Endothelial cell of umbilical vein (primary cell): ENCODE data around the gene ABTB1. TPM values are rescaled to one million over a fixed set of nuclear protein-coding genes. Genes with fewer than 3 reads are reported as not detected.

Source experiments
- BruUV-seq: library from RNA; stranded (reverse); fragments of 400-500 nt; replicated peaks from 2 replicates; lab custom pipeline; 2021; lab: Mats Ljungman, UMichigan
- CTCF ChIA-PET: fragments of 300-600, 350-600 bp; sonication (Branson Sonifier 250); formaldehyde crosslinking; loops from one replicate; lab custom pipeline; 2021; ENCODE audit warnings: antibody characterized with exemption, inconsistent platforms; lab: Charles Lee
- POLR2A ChIA-PET: fragments of 300-600, 350-600 bp; sonication (Branson Sonifier 250); formaldehyde crosslinking; loops from one replicate; lab custom pipeline; 2021; ENCODE audit warnings: antibody characterized with exemption, inconsistent platforms; lab: Charles Lee
- DNase-seq: peaks from one replicate; pipeline ENCODE4 v3.0.0-alpha.2; 2011; ENCODE audit warnings: low read depth, low spot score
- FAIRE-seq: peaks from 2 replicates; lab custom pipeline; 2011; peaks lifted over from hg19 to GRCh38; lab: Jason Lieb, UNC
- H2AFZ ChIP-seq: 2 replicates; pipeline ENCODE4 v1.6.0; 2012; ENCODE audit warnings: low read depth, low read length, control low read depth, inconsistent platforms
- H3K27ac ChIP-seq: 2 replicates; pipeline ENCODE4 v1.5.1; 2011; ENCODE audit warnings: low read depth, mild to moderate bottlenecking, control low read depth, low read length, moderate library complexity; ENCODE audit not compliant: insufficient read depth
- H3K27me3 ChIP-seq, 2 experiments: 2 replicates each; pipeline versions ENCODE4 v1.6.0 to v1.6.1; 2011; ENCODE audit warnings: low read length in 2 of 2, mixed read lengths in 1 of 2; ENCODE audit not compliant: control insufficient read depth in 2 of 2, insufficient read depth in 2 of 2
- H3K36me3 ChIP-seq, 2 experiments: 2 replicates in 1 of 2; 3 replicates in 1 of 2; pipeline ENCODE4 v1.5.1; 2011; ENCODE audit warnings: low read length in 2 of 2, mild to moderate bottlenecking in 1 of 2, moderate library complexity in 1 of 2; ENCODE audit not compliant: control insufficient read depth in 2 of 2, insufficient read depth in 2 of 2; ENCODE audit errors: extremely low read depth in 1 of 2
- H3K4me1 ChIP-seq: 3 replicates; pipeline ENCODE4 v1.5.1; 2011; ENCODE audit warnings: mild to moderate bottlenecking, low read length; ENCODE audit not compliant: control insufficient read depth, insufficient read depth; ENCODE audit errors: extremely low read depth
- H3K4me2 ChIP-seq: 2 replicates; pipeline ENCODE4 v1.6.1; 2011; ENCODE audit warnings: low read length, control low read depth, mixed read lengths; ENCODE audit not compliant: insufficient read depth
- H3K4me3 ChIP-seq, 3 experiments: fragments of 200-600 bp in 1 of 3; sonication (generic), shearing (Covaris generic) in 1 of 3; replicated peaks in 1 of 3; 2 replicates each; pipeline ENCODE4 v1.5.1; 2011 to 2016; ENCODE audit warnings: control low read depth in 3 of 3, low read length in 3 of 3, mild to moderate bottlenecking in 2 of 3, inconsistent platforms in 1 of 3, low read depth in 1 of 3, moderate library complexity in 1 of 3; ENCODE audit not compliant: insufficient read depth in 1 of 3
- H3K79me2 ChIP-seq: 2 replicates; pipeline ENCODE4 v1.6.0; 2012; ENCODE audit warnings: low read length, inconsistent platforms; ENCODE audit not compliant: control insufficient read depth, insufficient read depth
- H3K9ac ChIP-seq: replicated peaks from 2 replicates; pipeline ENCODE3; 2011; ENCODE audit warnings: low read length, control low read depth; ENCODE audit not compliant: insufficient read depth; ENCODE audit errors: extremely low read depth
- H3K9me1 ChIP-seq: replicated peaks from 3 replicates; pipeline ENCODE4 v1.6.0; 2011; ENCODE audit warnings: mild to moderate bottlenecking, low read length; ENCODE audit not compliant: control insufficient read depth, insufficient read depth; ENCODE audit errors: extremely low read depth
- H3K9me3 ChIP-seq: replicated peaks from 2 replicates; pipeline ENCODE4 v1.5.1; 2012; ENCODE audit warnings: low read length, inconsistent platforms; ENCODE audit not compliant: control insufficient read depth, insufficient read depth
- H4K20me1 ChIP-seq: replicated peaks from 2 replicates; pipeline ENCODE3; 2011; ENCODE audit warnings: mild to moderate bottlenecking, low read length; ENCODE audit not compliant: control insufficient read depth, insufficient read depth; ENCODE audit errors: extremely low read depth
- EZH2 ChIP-seq: IDR thresholded peaks from 2 replicates; pipeline ENCODE4 v1.6.1; 2012; ENCODE audit warnings: borderline replicate concordance, low read depth, mild to moderate bottlenecking, moderate library complexity, low read length, inconsistent platforms; ENCODE audit not compliant: severe bottlenecking
- FOS ChIP-seq: IDR thresholded peaks from 2 replicates; pipeline ENCODE4 v1.6.1; 2011; ENCODE audit warnings: mild to moderate bottlenecking, low read length, moderate library complexity, borderline replicate concordance; ENCODE audit not compliant: insufficient read depth
- GATA2 ChIP-seq: IDR thresholded peaks from 2 replicates; pipeline ENCODE4 v1.7.0; 2011; ENCODE audit warnings: low read depth, mild to moderate bottlenecking, moderate library complexity, mixed read lengths, low read length; ENCODE audit not compliant: insufficient read length, insufficient read depth
- MYC ChIP-seq: IDR thresholded peaks from one replicate; pipeline ENCODE4 v1.6.1; 2011; ENCODE audit warnings: mild to moderate bottlenecking, low read depth, low read length
- POLR2AphosphoS5 ChIP-seq: IDR thresholded peaks from 2 replicates; pipeline ENCODE4 v1.6.1; 2012; ENCODE audit warnings: low read depth, mild to moderate bottlenecking, control low read depth, low read length, moderate library complexity; ENCODE audit not compliant: insufficient read depth
- dilution Hi-C: fragments of 300-500 bp; cut with MboI; formaldehyde crosslinking; loops from one replicate; pipeline ENCODE4 v1.15.0; 2019; ENCODE audit warnings: low sequenced_read_pairs; ENCODE audit not compliant: extremely low pct_ligation_motif_present
- intact Hi-C: fragments of 100-400 bp; cut with micrococcal nuclease; formaldehyde crosslinking; loops from one replicate; pipeline ENCODE4 v1.10.0; 2022
- polyA plus RNA-seq, 4 experiments: library from polyadenylated mRNA; depleted of rRNA in 3 of 4; stranded (reverse) in 3 of 4; unstranded in 1 of 4; fragments of >200 nt; gene quantifications; 2 replicates each; pipeline versions ENCODE4 v1.2.1 to v1.2.3, GENCODE V29; 2011 to 2012; ENCODE audit warnings: missing spikeins in 1 of 4
- total RNA-seq: library from RNA; stranded (reverse); gene quantifications from 2 replicates; pipeline ENCODE4 v1.2.3, GENCODE V29; 2021
- TF ChIP-seq, protein P1 (sequence below): IDR thresholded peaks from 2 replicates; pipeline ENCODE4 v1.6.1; 2011; ENCODE audit not compliant: insufficient read depth, insufficient read length
- TF ChIP-seq, protein P2 (sequence below), 2 donors: IDR thresholded peaks; 1 replicate in 1 of 2; 2 replicates in 1 of 2; pipeline ENCODE4 v1.5.1; 2011; ENCODE audit warnings: low read length in 2 of 2, mild to moderate bottlenecking in 2 of 2, moderate library complexity in 2 of 2, control low read depth in 1 of 2, inconsistent platforms in 1 of 2, low read depth in 1 of 2; ENCODE audit not compliant: insufficient read depth in 1 of 2; ENCODE audit errors: extremely low read depth in 1 of 2

ABTB1 gene
- total and polyA plus RNA-seq, 2 donors (not counting 3 experiments of a cell fraction or from before 2014, with no cell fraction given) = 15.2 to 25.1 TPM

DNA sequence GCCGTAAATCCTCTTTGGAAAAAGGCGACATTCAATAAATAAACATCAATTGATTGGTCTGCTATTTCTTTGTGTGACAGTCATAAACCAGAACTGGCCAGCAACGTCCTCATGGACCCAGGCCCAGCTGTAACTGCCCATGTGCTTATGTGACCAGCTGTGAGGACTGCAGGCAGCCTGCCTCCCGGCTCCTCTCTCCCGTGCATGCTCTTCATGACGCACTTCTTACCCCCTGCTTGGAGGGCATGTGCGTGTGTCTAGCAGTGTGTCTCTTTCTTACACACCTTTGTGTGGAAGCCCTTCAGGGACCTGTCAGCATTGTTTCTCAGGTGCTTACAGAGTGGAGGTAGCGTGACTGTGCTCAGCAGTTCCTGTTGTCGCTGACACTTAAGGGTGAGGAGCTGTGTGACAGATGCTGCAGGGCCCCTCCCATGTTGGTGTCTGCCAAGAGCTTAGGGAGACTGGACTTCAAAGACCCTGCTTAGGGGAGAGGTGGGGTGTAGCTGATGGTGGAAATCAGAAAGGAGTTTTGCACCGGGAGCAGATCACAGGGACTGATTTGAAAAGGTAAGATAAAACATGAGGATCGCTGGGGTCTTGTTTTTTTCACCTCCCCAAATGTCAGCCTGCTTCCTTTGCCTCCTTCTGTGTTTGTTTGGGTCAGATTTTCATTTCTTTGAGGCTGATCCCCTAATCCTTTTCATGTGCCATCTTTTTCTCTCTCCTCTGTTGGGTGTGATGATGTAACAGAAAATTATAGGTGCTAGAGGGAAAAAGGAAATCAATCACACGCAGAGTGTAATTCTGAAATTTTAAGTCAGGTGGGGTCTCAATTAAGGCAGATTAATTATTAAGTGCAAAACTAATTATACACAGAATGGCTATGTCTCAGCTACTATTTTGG, 41.7 kb upstream of the ABTB1 start:
- Histone ChIP-seq H3K4me2 (no peak overlapping the region), H3K9me1 (no peaks in the 10 kb centered on the region), H4K20me1 (no peaks in the 10 kb centered on the region), H3K27me3 (peaks cover 34 to 41% of the 10 kb centered on the region in 2 experiments), H3K4me3 (no peak overlapping the region), H3K9ac (no peak overlapping the region), H3K27ac (no peak overlapping the region), H3K9me3 (no peaks in the 10 kb centered on the region), H2AFZ (no peak overlapping the region), H3K36me3 (no peaks in the 10 kb centered on the region), H3K4me1 (peaks cover 6% of the 10 kb centered on the region), H3K79me2 (no peaks in the 10 kb centered on the region)
- ChIA-PET CTCF (no interaction called here), POLR2A (no interaction called here)
- dilution Hi-C loops = no loop called here
- DNase-seq (no peak), FAIRE-seq (no peak)
- no TSS peak for BruUV-seq
- intact Hi-C loops = no loop called here
- TF ChIP-seq FOS (no peak), EZH2 (peak; percentile 9), POLR2AphosphoS5 (no peak), GATA2 (no peak), MYC (no peak)
- TF ChIP-seq, protein P1, sequence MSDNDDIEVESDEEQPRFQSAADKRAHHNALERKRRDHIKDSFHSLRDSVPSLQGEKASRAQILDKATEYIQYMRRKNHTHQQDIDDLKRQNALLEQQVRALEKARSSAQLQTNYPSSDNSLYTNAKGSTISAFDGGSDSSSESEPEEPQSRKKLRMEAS = no peak
- TF ChIP-seq, protein P2, sequence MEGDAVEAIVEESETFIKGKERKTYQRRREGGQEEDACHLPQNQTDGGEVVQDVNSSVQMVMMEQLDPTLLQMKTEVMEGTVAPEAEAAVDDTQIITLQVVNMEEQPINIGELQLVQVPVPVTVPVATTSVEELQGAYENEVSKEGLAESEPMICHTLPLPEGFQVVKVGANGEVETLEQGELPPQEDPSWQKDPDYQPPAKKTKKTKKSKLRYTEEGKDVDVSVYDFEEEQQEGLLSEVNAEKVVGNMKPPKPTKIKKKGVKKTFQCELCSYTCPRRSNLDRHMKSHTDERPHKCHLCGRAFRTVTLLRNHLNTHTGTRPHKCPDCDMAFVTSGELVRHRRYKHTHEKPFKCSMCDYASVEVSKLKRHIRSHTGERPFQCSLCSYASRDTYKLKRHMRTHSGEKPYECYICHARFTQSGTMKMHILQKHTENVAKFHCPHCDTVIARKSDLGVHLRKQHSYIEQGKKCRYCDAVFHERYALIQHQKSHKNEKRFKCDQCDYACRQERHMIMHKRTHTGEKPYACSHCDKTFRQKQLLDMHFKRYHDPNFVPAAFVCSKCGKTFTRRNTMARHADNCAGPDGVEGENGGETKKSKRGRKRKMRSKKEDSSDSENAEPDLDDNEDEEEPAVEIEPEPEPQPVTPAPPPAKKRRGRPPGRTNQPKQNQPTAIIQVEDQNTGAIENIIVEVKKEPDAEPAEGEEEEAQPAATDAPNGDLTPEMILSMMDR (IDR thresholded peaks at IDR 0.05; ENCODE audit: extremely low read depth in 1 of 2, insufficient read depth in 1 of 2, low read depth in 1 of 2, low read length in 2 of 2) = no peak
